GM23338 (cell line): ENCODE results near the gene ZNF664. TPM values are rescaled to one million over a fixed set of nuclear protein-coding genes. Genes with fewer than 3 reads are reported as not detected.

Experiments
- ATAC-seq: fragments of 200-7000 bp; cut with Tn5 transposase; 3 replicates; pipeline ENCODE4 v1.9.1; 2020
- DNase-seq: peaks from one replicate; pipeline ENCODE4 v3.0.0-alpha.2; 2015; ENCODE audit warnings: low spot score
- H2AFZ ChIP-seq: fragments of 200-600 bp; sonication (generic); 2 replicates; pipeline ENCODE4 v1.8.0; 2016; ENCODE audit warnings: antibody characterized with exemption, mild to moderate bottlenecking, moderate library complexity
- H3F3A ChIP-seq: fragments of 200-600 bp; sonication (generic); replicated peaks from 2 replicates; pipeline ENCODE4 v1.8.0; 2017; ENCODE audit warnings: antibody characterized with exemption, mixed run types, low read depth
- H3K27ac ChIP-seq: fragments of 200-600 bp; sonication (generic); 2 replicates; pipeline ENCODE4 v1.6.1; 2016; ENCODE audit warnings: low read depth
- H3K27me3 ChIP-seq: fragments of 200-600 bp; sonication (generic); 2 replicates; pipeline ENCODE4 v1.8.0; 2016; ENCODE audit warnings: mild to moderate bottlenecking, mixed run types, moderate library complexity; ENCODE audit not compliant: insufficient read depth
- H3K36me3 ChIP-seq: fragments of 200-600 bp; sonication (generic); 2 replicates; pipeline ENCODE4 v1.8.0; 2016; ENCODE audit warnings: mild to moderate bottlenecking; ENCODE audit not compliant: insufficient read depth
- H3K4me1 ChIP-seq: fragments of 200-600 bp; sonication (generic); 2 replicates; pipeline ENCODE4 v1.8.0; 2016; ENCODE audit warnings: mild to moderate bottlenecking, moderate library complexity; ENCODE audit not compliant: insufficient read depth
- H3K4me2 ChIP-seq: fragments of 200-600 bp; sonication (generic); 2 replicates; pipeline ENCODE4 v1.7.1; 2017; ENCODE audit warnings: mixed run types
- H3K4me3 ChIP-seq: fragments of 200-600 bp; sonication (generic); 2 replicates; pipeline ENCODE4 v1.6.1; 2016; ENCODE audit warnings: mixed run types
- H3K79me2 ChIP-seq: fragments of 200-600 bp; sonication (generic); replicated peaks from 2 replicates; pipeline ENCODE4 v1.8.0; 2017; ENCODE audit warnings: mild to moderate bottlenecking; ENCODE audit not compliant: insufficient read depth
- H3K9me2 ChIP-seq: fragments of 200-600 bp; sonication (generic); 2 replicates; pipeline ENCODE4 v1.8.0; 2017; ENCODE audit not compliant: insufficient read depth
- H4K20me1 ChIP-seq: fragments of 200-600 bp; sonication (generic); replicated peaks from 2 replicates; pipeline ENCODE4 v1.8.0; 2017; ENCODE audit warnings: mild to moderate bottlenecking; ENCODE audit not compliant: insufficient read depth
- H3K27ac Mint-ChIP-seq: 2 replicates; pipeline ENCODE4 v1.8.0; 2020; ENCODE audit warnings: inconsistent platforms, mild to moderate bottlenecking, moderate library complexity, mixed read lengths
- H3K27me3 Mint-ChIP-seq: 3 replicates; pipeline ENCODE4 v1.8.0; 2022; ENCODE audit warnings: low read depth, mild to moderate bottlenecking, moderate library complexity, mixed read lengths, inconsistent platforms; ENCODE audit not compliant: insufficient read depth, poor library complexity
- H3K36me3 Mint-ChIP-seq: 3 replicates; pipeline ENCODE4 v1.8.0; 2021; ENCODE audit warnings: low read depth, mild to moderate bottlenecking, inconsistent platforms, moderate library complexity, mixed read lengths
- H3K4me1 Mint-ChIP-seq: 3 replicates; pipeline ENCODE4 v1.8.0; 2020; ENCODE audit warnings: mild to moderate bottlenecking, inconsistent platforms, mixed read lengths
- H3K4me3 Mint-ChIP-seq: 3 replicates; pipeline ENCODE4 v1.8.0; 2021; ENCODE audit warnings: moderate library complexity, mild to moderate bottlenecking, inconsistent platforms, mixed read lengths
- H3K9me3 Mint-ChIP-seq: 3 replicates; pipeline ENCODE4 v1.8.0; 2020; ENCODE audit warnings: moderate library complexity, mild to moderate bottlenecking, inconsistent platforms, mixed read lengths
- CREB1 ChIP-seq: fragments of 250-450 bp; sonication (Bioruptor Pico); IDR thresholded peaks from 2 replicates; pipeline ENCODE4 v1.5.0; 2020; ENCODE audit warnings: low read depth, mild to moderate bottlenecking, moderate library complexity
- EZH2 ChIP-seq: fragments of 200-600 bp; sonication (generic); IDR thresholded peaks from one replicate; pipeline ENCODE4 v1.8.0; 2017; ENCODE audit warnings: antibody characterized with exemption, mild to moderate bottlenecking, low read depth; ENCODE audit not compliant: unreplicated experiment
- JUNB ChIP-seq: IDR thresholded peaks from one replicate; pipeline ENCODE4 v1.6.1; 2016; ENCODE audit warnings: antibody characterized with exemption; ENCODE audit not compliant: unreplicated experiment
- NANOG ChIP-seq: IDR thresholded peaks from 2 replicates; pipeline ENCODE4 v1.6.1; 2016; ENCODE audit warnings: antibody characterized with exemption, borderline replicate concordance
- POLR2AphosphoS5 ChIP-seq: IDR thresholded peaks from 2 replicates; pipeline ENCODE4 v1.6.1; 2016; ENCODE audit warnings: antibody characterized with exemption, low read depth
- ZNF114 ChIP-seq: fragments of 250-450 bp; sonication (Bioruptor Pico); IDR thresholded peaks from 2 replicates; pipeline ENCODE4 v1.5.0; 2020; ENCODE audit warnings: mild to moderate bottlenecking, moderate library complexity
- ZNF331 ChIP-seq: fragments of 250-450 bp; sonication (Bioruptor Pico); IDR thresholded peaks from 2 replicates; pipeline ENCODE4 v1.5.0; 2020; ENCODE audit warnings: low read depth, mild to moderate bottlenecking, moderate library complexity
- polyA plus RNA-seq: library from polyadenylated mRNA; unstranded; fragments of >200 nt; fragmentation: Nextera tagmentation; extraction: Ambion mirVana; gene quantifications from 2 replicates; pipeline ENCODE4 v1.2.1, GENCODE V29; 2016
- total RNA-seq: library from RNA; depleted of rRNA; stranded (reverse); fragments of >200 nt; shearing (Covaris generic); gene quantifications from 2 replicates; pipeline ENCODE4 v1.2.3, GENCODE V29; 2014
- TF ChIP-seq, protein P1 (sequence below): IDR thresholded peaks from one replicate; pipeline ENCODE4 v1.6.1; 2018; ENCODE audit warnings: antibody characterized with exemption; ENCODE audit not compliant: unreplicated experiment
- TF ChIP-seq, protein P2 (sequence below), 2 experiments: fragments of 200-600 bp in 1 of 2; sonication (generic) in 1 of 2; conservative IDR thresholded peaks; 2 replicates each; pipeline versions ENCODE4 v1.5.1 to v1.6.1; 2016 to 2017; ENCODE audit warnings: antibody characterized with exemption in 2 of 2, low read depth in 2 of 2, mild to moderate bottlenecking in 2 of 2, moderate library complexity in 1 of 2
- TF ChIP-seq, protein P3 (sequence below): fragments of 250-450 bp; sonication (Bioruptor Pico); IDR thresholded peaks from 2 replicates; pipeline ENCODE4 v1.5.0; 2020; ENCODE audit warnings: mild to moderate bottlenecking, moderate library complexity
- TF ChIP-seq, protein P4 (sequence below): IDR thresholded peaks from 2 replicates; pipeline ENCODE4 v1.6.1; 2016; ENCODE audit warnings: antibody characterized with exemption

The ZNF664 gene
- total and polyA plus RNA-seq, 2 experiments from 2014 or later = 8.1 to 35.2 TPM

DNA sequence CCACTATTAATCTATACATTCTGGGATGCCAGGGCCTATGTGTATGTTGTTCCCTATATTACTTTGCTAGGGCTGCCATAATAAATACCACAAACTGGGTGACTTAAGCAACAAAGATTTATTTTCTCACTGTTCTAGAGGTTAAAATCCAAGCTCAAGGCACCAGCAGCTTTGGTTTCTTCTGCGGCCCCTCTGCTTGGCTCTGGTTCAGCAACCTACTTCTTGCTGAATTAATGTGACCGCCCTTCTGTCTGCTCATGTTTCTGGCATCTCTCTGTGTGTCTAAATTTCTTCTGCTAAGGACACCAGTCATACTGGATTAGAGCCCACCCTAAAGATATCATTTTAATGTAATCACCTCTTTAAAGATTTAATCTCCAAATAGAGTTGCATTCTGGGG, 84.7 kb downstream of the ZNF664 start (continued):
- TF ChIP-seq CREB1 (CRISPR knock-in tag) = no peak
- no peak for TF ChIP-seq EZH2
- TF ChIP-seq, protein P1, sequence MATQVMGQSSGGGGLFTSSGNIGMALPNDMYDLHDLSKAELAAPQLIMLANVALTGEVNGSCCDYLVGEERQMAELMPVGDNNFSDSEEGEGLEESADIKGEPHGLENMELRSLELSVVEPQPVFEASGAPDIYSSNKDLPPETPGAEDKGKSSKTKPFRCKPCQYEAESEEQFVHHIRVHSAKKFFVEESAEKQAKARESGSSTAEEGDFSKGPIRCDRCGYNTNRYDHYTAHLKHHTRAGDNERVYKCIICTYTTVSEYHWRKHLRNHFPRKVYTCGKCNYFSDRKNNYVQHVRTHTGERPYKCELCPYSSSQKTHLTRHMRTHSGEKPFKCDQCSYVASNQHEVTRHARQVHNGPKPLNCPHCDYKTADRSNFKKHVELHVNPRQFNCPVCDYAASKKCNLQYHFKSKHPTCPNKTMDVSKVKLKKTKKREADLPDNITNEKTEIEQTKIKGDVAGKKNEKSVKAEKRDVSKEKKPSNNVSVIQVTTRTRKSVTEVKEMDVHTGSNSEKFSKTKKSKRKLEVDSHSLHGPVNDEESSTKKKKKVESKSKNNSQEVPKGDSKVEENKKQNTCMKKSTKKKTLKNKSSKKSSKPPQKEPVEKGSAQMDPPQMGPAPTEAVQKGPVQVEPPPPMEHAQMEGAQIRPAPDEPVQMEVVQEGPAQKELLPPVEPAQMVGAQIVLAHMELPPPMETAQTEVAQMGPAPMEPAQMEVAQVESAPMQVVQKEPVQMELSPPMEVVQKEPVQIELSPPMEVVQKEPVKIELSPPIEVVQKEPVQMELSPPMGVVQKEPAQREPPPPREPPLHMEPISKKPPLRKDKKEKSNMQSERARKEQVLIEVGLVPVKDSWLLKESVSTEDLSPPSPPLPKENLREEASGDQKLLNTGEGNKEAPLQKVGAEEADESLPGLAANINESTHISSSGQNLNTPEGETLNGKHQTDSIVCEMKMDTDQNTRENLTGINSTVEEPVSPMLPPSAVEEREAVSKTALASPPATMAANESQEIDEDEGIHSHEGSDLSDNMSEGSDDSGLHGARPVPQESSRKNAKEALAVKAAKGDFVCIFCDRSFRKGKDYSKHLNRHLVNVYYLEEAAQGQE = no peak
- TF ChIP-seq ZNF331 (CRISPR knock-in tag) = no peak

DNA sequence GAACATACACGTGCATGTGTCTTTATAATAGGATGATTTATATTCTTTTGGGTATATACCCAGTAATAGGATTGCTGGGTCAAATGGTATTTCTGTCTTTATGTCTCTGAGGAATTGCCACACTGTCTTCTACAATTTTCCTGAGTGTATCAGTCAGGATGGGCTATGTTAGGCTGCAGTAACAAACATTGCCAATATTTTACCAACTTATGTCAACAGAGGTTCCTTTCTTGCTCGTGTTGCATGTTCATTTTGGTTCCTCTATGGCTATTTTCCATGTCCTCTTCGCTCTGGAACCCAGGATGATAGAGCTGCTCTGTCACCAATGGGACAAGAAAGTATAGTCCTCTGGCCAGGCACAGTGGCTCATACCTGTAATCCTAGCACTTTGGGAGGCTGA, 86.7 kb downstream of the ZNF664 start:
- no peaks in the 10 kb centered on the region for H4K20me1 ChIP-seq
- H3K9me2 ChIP-seq = peaks cover 5% of the 10 kb centered on the region; the same call in 1 of the 2 replicates
- no peaks in the 10 kb centered on the region for H3K27me3 ChIP-seq
- DNase-seq (no peak), ATAC-seq (no peak)
- Mint-ChIP-seq H3K27ac (no peak overlapping the region), H3K36me3 (no peaks in the 10 kb centered on the region; the same call in 2 of the 3 replicates), H3K9me3 (peaks cover 9% of the 10 kb centered on the region), H3K4me3 (no peak overlapping the region), H3K27me3 (peaks cover 8% of the 10 kb centered on the region), H3K4me1 (no peaks in the 10 kb centered on the region)
- H3F3A ChIP-seq = no peaks in the 10 kb centered on the region
- H3K4me1 ChIP-seq = no peaks in the 10 kb centered on the region
- H3K36me3 ChIP-seq = no peaks in the 10 kb centered on the region
- no peak overlapping the region for H3K4me2 ChIP-seq
- H3K27ac ChIP-seq = no peak overlapping the region
- H2AFZ ChIP-seq = no peak overlapping the region
- no peaks in the 10 kb centered on the region for H3K79me2 ChIP-seq
- no peak overlapping the region for H3K4me3 ChIP-seq
- TF ChIP-seq EZH2 (no peak), ZNF114 (CRISPR knock-in tag) (no peak), CREB1 (CRISPR knock-in tag) (no peak), JUNB (no peak), POLR2AphosphoS5 (no peak), ZNF331 (CRISPR knock-in tag) (no peak), NANOG (no peak)
- TF ChIP-seq, protein P2, sequence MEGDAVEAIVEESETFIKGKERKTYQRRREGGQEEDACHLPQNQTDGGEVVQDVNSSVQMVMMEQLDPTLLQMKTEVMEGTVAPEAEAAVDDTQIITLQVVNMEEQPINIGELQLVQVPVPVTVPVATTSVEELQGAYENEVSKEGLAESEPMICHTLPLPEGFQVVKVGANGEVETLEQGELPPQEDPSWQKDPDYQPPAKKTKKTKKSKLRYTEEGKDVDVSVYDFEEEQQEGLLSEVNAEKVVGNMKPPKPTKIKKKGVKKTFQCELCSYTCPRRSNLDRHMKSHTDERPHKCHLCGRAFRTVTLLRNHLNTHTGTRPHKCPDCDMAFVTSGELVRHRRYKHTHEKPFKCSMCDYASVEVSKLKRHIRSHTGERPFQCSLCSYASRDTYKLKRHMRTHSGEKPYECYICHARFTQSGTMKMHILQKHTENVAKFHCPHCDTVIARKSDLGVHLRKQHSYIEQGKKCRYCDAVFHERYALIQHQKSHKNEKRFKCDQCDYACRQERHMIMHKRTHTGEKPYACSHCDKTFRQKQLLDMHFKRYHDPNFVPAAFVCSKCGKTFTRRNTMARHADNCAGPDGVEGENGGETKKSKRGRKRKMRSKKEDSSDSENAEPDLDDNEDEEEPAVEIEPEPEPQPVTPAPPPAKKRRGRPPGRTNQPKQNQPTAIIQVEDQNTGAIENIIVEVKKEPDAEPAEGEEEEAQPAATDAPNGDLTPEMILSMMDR (conservative IDR thresholded peaks at IDR 0.05; ENCODE audit: low read depth in 2 of 2) = no peak
- TF ChIP-seq, protein P3, sequence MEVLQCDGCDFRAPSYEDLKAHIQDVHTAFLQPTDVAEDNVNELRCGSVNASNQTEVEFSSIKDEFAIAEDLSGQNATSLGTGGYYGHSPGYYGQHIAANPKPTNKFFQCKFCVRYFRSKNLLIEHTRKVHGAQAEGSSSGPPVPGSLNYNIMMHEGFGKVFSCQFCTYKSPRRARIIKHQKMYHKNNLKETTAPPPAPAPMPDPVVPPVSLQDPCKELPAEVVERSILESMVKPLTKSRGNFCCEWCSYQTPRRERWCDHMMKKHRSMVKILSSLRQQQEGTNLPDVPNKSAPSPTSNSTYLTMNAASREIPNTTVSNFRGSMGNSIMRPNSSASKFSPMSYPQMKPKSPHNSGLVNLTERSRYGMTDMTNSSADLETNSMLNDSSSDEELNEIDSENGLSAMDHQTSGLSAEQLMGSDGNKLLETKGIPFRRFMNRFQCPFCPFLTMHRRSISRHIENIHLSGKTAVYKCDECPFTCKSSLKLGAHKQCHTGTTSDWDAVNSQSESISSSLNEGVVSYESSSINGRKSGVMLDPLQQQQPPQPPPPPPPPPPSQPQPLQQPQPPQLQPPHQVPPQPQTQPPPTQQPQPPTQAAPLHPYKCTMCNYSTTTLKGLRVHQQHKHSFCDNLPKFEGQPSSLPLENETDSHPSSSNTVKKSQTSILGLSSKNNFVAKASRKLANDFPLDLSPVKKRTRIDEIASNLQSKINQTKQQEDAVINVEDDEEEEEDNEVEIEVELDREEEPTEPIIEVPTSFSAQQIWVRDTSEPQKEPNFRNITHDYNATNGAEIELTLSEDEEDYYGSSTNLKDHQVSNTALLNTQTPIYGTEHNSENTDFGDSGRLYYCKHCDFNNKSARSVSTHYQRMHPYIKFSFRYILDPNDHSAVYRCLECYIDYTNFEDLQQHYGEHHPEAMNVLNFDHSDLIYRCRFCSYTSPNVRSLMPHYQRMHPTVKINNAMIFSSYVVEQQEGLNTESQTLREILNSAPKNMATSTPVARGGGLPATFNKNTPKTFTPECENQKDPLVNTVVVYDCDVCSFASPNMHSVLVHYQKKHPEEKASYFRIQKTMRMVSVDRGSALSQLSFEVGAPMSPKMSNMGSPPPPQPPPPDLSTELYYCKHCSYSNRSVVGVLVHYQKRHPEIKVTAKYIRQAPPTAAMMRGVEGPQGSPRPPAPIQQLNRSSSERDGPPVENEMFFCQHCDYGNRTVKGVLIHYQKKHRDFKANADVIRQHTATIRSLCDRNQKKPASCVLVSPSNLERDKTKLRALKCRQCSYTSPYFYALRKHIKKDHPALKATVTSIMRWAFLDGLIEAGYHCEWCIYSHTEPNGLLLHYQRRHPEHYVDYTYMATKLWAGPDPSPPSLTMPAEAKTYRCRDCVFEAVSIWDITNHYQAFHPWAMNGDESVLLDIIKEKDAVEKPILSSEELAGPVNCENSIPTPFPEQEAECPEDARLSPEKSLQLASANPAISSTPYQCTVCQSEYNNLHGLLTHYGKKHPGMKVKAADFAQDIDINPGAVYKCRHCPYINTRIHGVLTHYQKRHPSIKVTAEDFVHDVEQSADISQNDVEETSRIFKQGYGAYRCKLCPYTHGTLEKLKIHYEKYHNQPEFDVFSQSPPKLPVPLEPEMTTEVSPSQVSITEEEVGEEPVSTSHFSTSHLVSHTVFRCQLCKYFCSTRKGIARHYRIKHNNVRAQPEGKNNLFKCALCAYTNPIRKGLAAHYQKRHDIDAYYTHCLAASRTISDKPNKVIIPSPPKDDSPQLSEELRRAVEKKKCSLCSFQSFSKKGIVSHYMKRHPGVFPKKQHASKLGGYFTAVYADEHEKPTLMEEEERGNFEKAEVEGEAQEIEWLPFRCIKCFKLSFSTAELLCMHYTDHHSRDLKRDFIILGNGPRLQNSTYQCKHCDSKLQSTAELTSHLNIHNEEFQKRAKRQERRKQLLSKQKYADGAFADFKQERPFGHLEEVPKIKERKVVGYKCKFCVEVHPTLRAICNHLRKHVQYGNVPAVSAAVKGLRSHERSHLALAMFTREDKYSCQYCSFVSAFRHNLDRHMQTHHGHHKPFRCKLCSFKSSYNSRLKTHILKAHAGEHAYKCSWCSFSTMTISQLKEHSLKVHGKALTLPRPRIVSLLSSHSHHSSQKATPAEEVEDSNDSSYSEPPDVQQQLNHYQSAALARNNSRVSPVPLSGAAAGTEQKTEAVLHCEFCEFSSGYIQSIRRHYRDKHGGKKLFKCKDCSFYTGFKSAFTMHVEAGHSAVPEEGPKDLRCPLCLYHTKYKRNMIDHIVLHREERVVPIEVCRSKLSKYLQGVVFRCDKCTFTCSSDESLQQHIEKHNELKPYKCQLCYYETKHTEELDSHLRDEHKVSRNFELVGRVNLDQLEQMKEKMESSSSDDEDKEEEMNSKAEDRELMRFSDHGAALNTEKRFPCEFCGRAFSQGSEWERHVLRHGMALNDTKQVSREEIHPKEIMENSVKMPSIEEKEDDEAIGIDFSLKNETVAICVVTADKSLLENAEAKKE (CRISPR knock-in tag) = no peak
- TF ChIP-seq, protein P4, sequence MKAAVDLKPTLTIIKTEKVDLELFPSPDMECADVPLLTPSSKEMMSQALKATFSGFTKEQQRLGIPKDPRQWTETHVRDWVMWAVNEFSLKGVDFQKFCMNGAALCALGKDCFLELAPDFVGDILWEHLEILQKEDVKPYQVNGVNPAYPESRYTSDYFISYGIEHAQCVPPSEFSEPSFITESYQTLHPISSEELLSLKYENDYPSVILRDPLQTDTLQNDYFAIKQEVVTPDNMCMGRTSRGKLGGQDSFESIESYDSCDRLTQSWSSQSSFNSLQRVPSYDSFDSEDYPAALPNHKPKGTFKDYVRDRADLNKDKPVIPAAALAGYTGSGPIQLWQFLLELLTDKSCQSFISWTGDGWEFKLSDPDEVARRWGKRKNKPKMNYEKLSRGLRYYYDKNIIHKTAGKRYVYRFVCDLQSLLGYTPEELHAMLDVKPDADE = no peak
